H1 (cell line): Measurements from ENCODE around the gene TMEM51. TPM values are rescaled to one million over a fixed set of nuclear protein-coding genes. Genes with fewer than 3 reads are reported as not detected.

Source experiments
- BACH1 ChIP-seq: IDR thresholded peaks from 2 replicates; pipeline ENCODE4 v1.6.1; 2012; ENCODE audit warnings: low read length, improper control_type of control experiment
- BCL11A ChIP-seq, 2 experiments: IDR thresholded peaks; one replicate each; pipeline ENCODE4 v1.6.1; 2011; ENCODE audit warnings: low read depth in 2 of 2, low read length in 2 of 2, mild to moderate bottlenecking in 2 of 2
- CHD2 ChIP-seq: IDR thresholded peaks from 2 replicates; pipeline ENCODE4 v1.6.1; 2012; ENCODE audit warnings: low read length, improper control_type of control experiment
- CHD7 ChIP-seq: fragments of 300-600 bp; sonication (generic); IDR thresholded peaks from 2 replicates; pipeline ENCODE4 v1.7.1; 2012; ENCODE audit warnings: low read length, moderate library complexity, mild to moderate bottlenecking, inconsistent platforms; ENCODE audit not compliant: insufficient replicate concordance
- E2F6 ChIP-seq: IDR thresholded peaks from 2 replicates; pipeline ENCODE4 v1.6.1; 2012; ENCODE audit warnings: inconsistent platforms
- GTF2F1 ChIP-seq: IDR thresholded peaks from 2 replicates; pipeline ENCODE4 v1.6.1; 2012; ENCODE audit warnings: low read depth, low read length, improper control_type of control experiment, borderline replicate concordance
- MAX ChIP-seq: IDR thresholded peaks from 2 replicates; pipeline ENCODE4 v1.6.1; 2012; ENCODE audit warnings: inconsistent platforms
- NANOG ChIP-seq: IDR thresholded peaks from 2 replicates; pipeline ENCODE4 v1.6.1; 2011; ENCODE audit warnings: low read length, low read depth, mild to moderate bottlenecking, inconsistent platforms; ENCODE audit not compliant: insufficient read depth, poor library complexity, severe bottlenecking
- SP1 ChIP-seq: IDR thresholded peaks from 2 replicates; pipeline ENCODE4 v1.6.1; 2011; ENCODE audit warnings: low read depth, low read length
- SP2 ChIP-seq: IDR thresholded peaks from 2 replicates; pipeline ENCODE4 v1.6.1; 2012; ENCODE audit warnings: mild to moderate bottlenecking, low read length, inconsistent platforms
- polyA plus RNA-seq, 7 experiments: library from polyadenylated mRNA; depleted of rRNA in 3 of 7; stranded (reverse) in 5 of 7; unstranded in 2 of 7; fragments of >200 nt in 5 of 7; fragments of 200-250 nt in 2 of 7; gene quantifications; 1 replicate in 5 of 7; 2 replicates in 1 of 7; 4 replicates in 1 of 7; pipeline versions ENCODE4 v1.2.1 to v1.2.3, GENCODE V29; 2011 to 2013; ENCODE audit warnings: missing spikeins in 2 of 7, mixed read lengths in 2 of 7
- total RNA-seq: library from RNA; stranded (reverse); fragmentation: NEBNext Ultra II Directional; extraction: Animal tissue kit (Norgen Biotek cat#: 25700); gene quantifications from 2 replicates; pipeline ENCODE4 v1.2.1, GENCODE V29; 2021

The TMEM51 gene
- total and polyA plus RNA-seq, 2 of the 8 experiments (the other 6 are each of a cell fraction or from before 2014, with no cell fraction given), result 9.9 to 10.7 TPM

GRCh38 chr1:15186073-15186845, 32.7 kb downstream of the TMEM51 start (continued):
- TF ChIP-seq CHD7, result no peak
- TF ChIP-seq CHD2, result no peak
- TF ChIP-seq E2F6, result no peak
- TF ChIP-seq SP2, result no peak
- no peak for TF ChIP-seq BCL11A (IDR thresholded peaks at IDR 0.05; ENCODE audit: low read depth in 2 of 2, low read length in 2 of 2)
- TF ChIP-seq MAX, result peak; percentile 31; the same call in 1 of the 2 replicates
- TF ChIP-seq NANOG, result no peak
- TF ChIP-seq BACH1, result no peak
- no peak for TF ChIP-seq GTF2F1
- 0 out of 2 replicates have a peak, but pooled peaks have one; percentile 4 for TF ChIP-seq SP1
